WI38 (cell line): ENCODE results near the gene TMEM214.

Experiments
- H3K4me3 ChIP-seq: 2 replicates; pipeline ENCODE4 v1.5.1; 2011; ENCODE audit warnings: low read depth, mild to moderate bottlenecking, control low read depth, low read length
- CTCF ChIP-seq: IDR thresholded peaks from 2 replicates; pipeline ENCODE4 v1.5.1; 2012; ENCODE audit warnings: low read depth, mild to moderate bottlenecking, control low read depth, low read length

TMEM214 gene

DNA sequence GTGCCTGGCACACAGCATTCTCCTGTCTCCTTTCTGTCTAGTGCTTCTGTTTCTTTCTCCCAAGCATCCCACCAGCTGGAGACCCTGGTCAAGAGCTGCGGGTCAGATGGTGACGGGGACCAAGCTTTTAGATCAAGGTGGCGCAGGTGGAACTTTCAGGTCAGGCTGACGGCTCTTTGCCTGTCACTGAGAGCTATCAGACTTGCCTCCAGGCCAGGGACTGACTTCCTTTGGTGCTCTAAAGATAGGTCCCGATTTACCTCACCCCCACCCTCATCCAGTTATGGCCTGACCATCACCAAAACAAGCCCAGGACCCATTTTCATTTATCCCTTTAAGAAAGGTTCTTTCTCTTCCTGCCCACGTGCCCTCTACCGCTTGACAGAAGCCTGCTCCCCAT is 44.5 kb downstream of the TMEM214 start:
- no peak overlapping the region for H3K4me3 ChIP-seq
- TF ChIP-seq CTCF = no peak

- no peak for TF ChIP-seq CTCF
- peak within 1 kb of the TSS; percentile 84 for H3K4me3 ChIP-seq
These were observed 45.8 kb downstream of the TMEM214 start, which contains the start of gene EMILIN1 for GRCh38 chr2:27078267-27079194. EMILIN1 (plus strand) TSS chr2:27078615; CDS start chr2:27079066, 451 bp downstream.

- H3K4me3 ChIP-seq = peak overlapping the region; percentile 84
These were observed 46.7 kb downstream of the TMEM214 start for GRCh38 chr2:27079233-27080139.

GRCh38 chr2:27080140-27080469 is 47.3 kb downstream of the TMEM214 start:
- peak overlapping the region; percentile 84 for H3K4me3 ChIP-seq
- no peak for TF ChIP-seq CTCF

More at GRCh38 chr2:27079233-27080139, 46.7 kb downstream of the TMEM214 start:
- TF ChIP-seq CTCF = no peak

- peak overlapping the region; percentile 84 for H3K4me3 ChIP-seq
- no peak for TF ChIP-seq CTCF
These were observed 47.8 kb downstream of the TMEM214 start for GRCh38 chr2:27080603-27080936.

DNA sequence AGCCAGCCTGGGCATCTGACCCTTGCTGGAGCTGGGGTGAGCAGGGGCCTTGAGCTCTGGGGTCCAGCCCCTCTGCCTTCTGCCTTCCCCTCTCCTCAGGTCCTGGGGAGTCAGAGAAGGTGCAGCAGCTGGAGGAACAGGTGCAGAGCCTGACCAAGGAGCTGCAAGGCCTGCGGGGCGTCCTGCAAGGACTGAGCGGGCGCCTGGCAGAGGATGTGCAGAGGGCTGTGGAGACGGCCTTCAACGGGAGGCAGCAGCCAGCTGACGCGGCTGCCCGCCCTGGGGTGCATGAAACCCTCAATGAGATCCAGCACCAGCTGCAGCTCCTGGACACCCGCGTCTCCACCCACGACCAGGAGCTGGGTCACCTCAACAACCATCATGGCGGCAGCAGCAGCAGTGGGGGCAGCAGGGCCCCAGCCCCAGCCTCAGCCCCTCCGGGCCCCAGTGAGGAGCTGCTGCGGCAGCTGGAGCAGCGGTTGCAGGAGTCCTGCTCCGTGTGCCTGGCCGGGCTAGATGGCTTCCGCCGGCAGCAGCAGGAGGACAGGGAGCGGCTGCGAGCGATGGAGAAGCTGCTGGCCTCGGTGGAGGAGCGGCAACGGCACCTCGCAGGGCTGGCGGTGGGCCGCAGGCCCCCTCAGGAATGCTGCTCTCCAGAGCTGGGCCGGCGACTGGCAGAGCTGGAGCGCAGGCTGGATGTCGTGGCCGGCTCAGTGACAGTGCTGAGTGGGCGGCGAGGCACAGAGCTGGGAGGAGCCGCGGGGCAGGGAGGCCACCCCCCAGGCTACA is 49.4 kb downstream of the TMEM214 start:
- no peak overlapping the region for H3K4me3 ChIP-seq
- no peak for TF ChIP-seq CTCF
